Adrenal gland (tissue), 12 donors: ENCODE data around the gene TNS1. TPM values are rescaled to one million over a fixed set of nuclear protein-coding genes. Genes with fewer than 3 reads are reported as not detected.
A peak's percentile ranks its signal among the peaks of the same experiment; 100 is the strongest.

Experiments used
- DNase-seq, 7 donors: peaks; one replicate each; pipeline ENCODE4 v3.0.0-alpha.2; 2019 to 2020
- H3K27ac ChIP-seq, 5 donors: fragments of 200-600 bp; sonication (generic) in 4 of 5; 1 replicate in 3 of 5; 2 replicates in 2 of 5; pipeline versions ENCODE4 v1.5.1 to v1.8.0; 2016 to 2020; ENCODE audit warnings: mild to moderate bottlenecking in 1 of 5
- H3K27me3 ChIP-seq: fragments of 200-600 bp; 2 replicates; pipeline ENCODE4 v1.8.0; 2021
- H3K36me3 ChIP-seq, 2 donors: fragments of 200-600 bp; replicated peaks in 1 of 2; 1 replicate in 1 of 2; 2 replicates in 1 of 2; pipeline versions ENCODE4 v1.5.1 to v1.8.0; 2018 to 2022
- H3K4me1 ChIP-seq, 2 donors: fragments of 200-600 bp; replicated peaks in 1 of 2; 1 replicate in 1 of 2; 2 replicates in 1 of 2; pipeline versions ENCODE4 v1.5.1 to v1.8.0; 2018 to 2021
- H3K4me3 ChIP-seq, 4 donors: fragments of 200-600 bp; sonication (generic) in 3 of 4; one replicate each; pipeline ENCODE4 v1.5.1; 2016 to 2018
- H3K9me3 ChIP-seq, 3 donors: fragments of 200-600 bp; sonication (generic) in 1 of 3; replicated peaks in 1 of 3; 1 replicate in 2 of 3; 2 replicates in 1 of 3; pipeline versions ENCODE4 v1.5.1 to v1.8.0; 2016 to 2021
- POLR2A ChIP-seq, 2 donors: fragments of 450-650 bp; IDR thresholded peaks; one replicate each; pipeline ENCODE4 v1.6.1; 2017; ENCODE audit warnings: antibody characterized with exemption in 2 of 2, mild to moderate bottlenecking in 2 of 2, moderate library complexity in 1 of 2
- WGBS, 4 donors: extraction: QIAGEN DNeasy Blood & Tissue Kit in 2 of 4; methylation state at CpG; one replicate each; pipeline versions ENCODE4 v1.1.5 to v1.1.7; 2013 to 2017; 5-methylcytosine and 5-hydroxymethylcytosine counted together
- intact Hi-C, 2 donors: fragments of 100-400 bp; cut with DNase I; formaldehyde crosslinking; loops; one replicate each; pipeline versions ENCODE4 v1.14.1 to v1.15.0; 2022 to 2023
- polyA plus RNA-seq, 3 donors: library from polyadenylated mRNA; stranded (reverse); fragments of 200-250 nt in 2 of 3; fragments of 350-450 nt in 1 of 3; fragmentation: Illumina TruSeq in 1 of 3; extraction: RNeasy Lipid Tissue Mini Kit (QIAGEN cat#74804) in 1 of 3; gene quantifications; one replicate each; pipeline ENCODE4 v1.2.3, GENCODE V29; 2013 to 2014
- total RNA-seq, 9 donors: library from RNA; depleted of rRNA in 4 of 9; stranded (reverse); fragments of >200 nt in 4 of 9; fragments of 120-200 nt in 1 of 9; fragmentation: NEBNext Ultra II Directional in 1 of 9; extraction: Animal tissue kit (Norgen Biotek cat#: 25700) in 1 of 9; gene quantifications; one replicate each; pipeline versions ENCODE4 v1.1.0 to v1.2.4, GENCODE V29; 2013 to 2023
- TF ChIP-seq, protein P1 (sequence below), 6 experiments: fragments of 450-650 bp in 4 of 6; fragments of 200-600 bp in 2 of 6; sonication (generic) in 1 of 6; IDR thresholded peaks; 1 replicate in 5 of 6; 2 replicates in 1 of 6; pipeline versions ENCODE4 v1.5.1 to v1.8.0; 2016 to 2021; ENCODE audit warnings: antibody characterized with exemption in 6 of 6, mild to moderate bottlenecking in 2 of 6, moderate library complexity in 1 of 6
- donor health status: healthy with polysubstance abuse.
- donor health status: Bipolar disorder and iron deficiency.
- donor health status: DM: yes; HTN: yes; CAD: no.
- donor health status: DM: no; HTN: no; CAD: no.
- donor health status: DM: no; HTN: no; CAD: no.
- donor health status: DM: yes; HTN: yes; CAD: no.

TNS1 gene
- total and polyA plus RNA-seq, 12 donors: 34.1 to 341 (median 252) TPM

DNA sequence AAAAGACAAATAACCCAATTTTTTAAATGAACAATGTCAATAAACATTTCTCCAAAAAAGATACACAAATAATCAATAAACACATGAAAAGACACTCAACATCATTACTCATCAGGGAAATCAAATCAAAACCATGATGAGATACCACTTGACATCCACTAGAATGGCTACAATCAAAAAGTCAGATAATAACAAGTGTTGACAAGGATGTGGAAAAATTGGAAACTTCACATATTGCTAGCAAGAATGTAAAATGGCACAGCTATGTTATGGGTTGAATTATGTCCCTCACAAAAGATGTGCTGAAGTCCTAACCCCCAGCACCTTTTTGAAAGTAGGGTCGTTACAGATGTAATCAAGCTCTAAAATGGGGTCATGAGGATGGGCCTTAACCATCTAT lies 33.2 kb downstream of the TNS1 start:
- intact Hi-C loops: no loop called here
- peak overlapping the region in 2 of 5 donors; percentile 15 to 35 for H3K27ac ChIP-seq

DNA sequence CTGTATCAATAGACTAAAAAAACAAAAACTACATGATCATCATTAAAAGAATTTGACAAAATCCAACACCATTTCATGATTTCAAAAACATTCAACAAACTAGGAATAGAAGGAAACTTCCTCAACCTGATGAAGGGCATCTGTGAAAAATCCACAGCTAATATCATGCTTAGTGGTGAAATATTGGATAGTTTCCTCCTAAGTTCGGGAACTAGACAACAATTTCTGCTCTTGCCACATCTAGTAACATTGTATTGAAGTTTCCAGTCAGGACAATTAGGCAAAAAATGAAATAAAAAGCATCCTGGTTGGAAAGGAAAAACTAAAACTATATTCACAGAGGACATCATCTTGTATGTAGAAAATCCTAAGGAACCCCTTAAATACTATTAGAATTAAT lies 34.8 kb downstream of the TNS1 start:
- 0 to 61% (median 30%) methylated on average over 1 of the region's 1 CpG for WGBS, 4 donors
- TF ChIP-seq POLR2A (IDR thresholded peaks at IDR 0.05): no peak
- TF ChIP-seq, protein P1, sequence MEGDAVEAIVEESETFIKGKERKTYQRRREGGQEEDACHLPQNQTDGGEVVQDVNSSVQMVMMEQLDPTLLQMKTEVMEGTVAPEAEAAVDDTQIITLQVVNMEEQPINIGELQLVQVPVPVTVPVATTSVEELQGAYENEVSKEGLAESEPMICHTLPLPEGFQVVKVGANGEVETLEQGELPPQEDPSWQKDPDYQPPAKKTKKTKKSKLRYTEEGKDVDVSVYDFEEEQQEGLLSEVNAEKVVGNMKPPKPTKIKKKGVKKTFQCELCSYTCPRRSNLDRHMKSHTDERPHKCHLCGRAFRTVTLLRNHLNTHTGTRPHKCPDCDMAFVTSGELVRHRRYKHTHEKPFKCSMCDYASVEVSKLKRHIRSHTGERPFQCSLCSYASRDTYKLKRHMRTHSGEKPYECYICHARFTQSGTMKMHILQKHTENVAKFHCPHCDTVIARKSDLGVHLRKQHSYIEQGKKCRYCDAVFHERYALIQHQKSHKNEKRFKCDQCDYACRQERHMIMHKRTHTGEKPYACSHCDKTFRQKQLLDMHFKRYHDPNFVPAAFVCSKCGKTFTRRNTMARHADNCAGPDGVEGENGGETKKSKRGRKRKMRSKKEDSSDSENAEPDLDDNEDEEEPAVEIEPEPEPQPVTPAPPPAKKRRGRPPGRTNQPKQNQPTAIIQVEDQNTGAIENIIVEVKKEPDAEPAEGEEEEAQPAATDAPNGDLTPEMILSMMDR (IDR thresholded peaks at IDR 0.05): no peak
- no peak overlapping the region for H3K4me3 ChIP-seq
- peaks cover 32 to 68% of the 10 kb centered on the region in 2 donors for H3K4me1 ChIP-seq
- H3K36me3 ChIP-seq: peaks cover 0 to 5% of the 10 kb centered on the region in 2 donors
- peak overlapping the region in 1 of 5 donors; percentile 42 for H3K27ac ChIP-seq
- DNase-seq: no peak
- H3K27me3 ChIP-seq: no peaks in the 10 kb centered on the region
- no peaks in the 10 kb centered on the region for H3K9me3 ChIP-seq
- intact Hi-C loops: no loop called here

More for the DNA sequence above, 33.2 kb downstream of the TNS1 start:
- 83 to 93% (median 88%) methylated on average over 1 of the region's 1 CpG for WGBS, 4 donors
- no peak for DNase-seq
- Histone ChIP-seq H3K9me3 (no peaks in the 10 kb centered on the region), H3K4me1 (peaks cover 25 to 71% of the 10 kb centered on the region in 2 donors), H3K4me3 (no peak overlapping the region), H3K27me3 (no peaks in the 10 kb centered on the region), H3K36me3 (peaks cover 0 to 5% of the 10 kb centered on the region in 2 donors)
- TF ChIP-seq, protein P1 (IDR thresholded peaks at IDR 0.05): no peak
- TF ChIP-seq POLR2A (IDR thresholded peaks at IDR 0.05): no peak

DNA sequence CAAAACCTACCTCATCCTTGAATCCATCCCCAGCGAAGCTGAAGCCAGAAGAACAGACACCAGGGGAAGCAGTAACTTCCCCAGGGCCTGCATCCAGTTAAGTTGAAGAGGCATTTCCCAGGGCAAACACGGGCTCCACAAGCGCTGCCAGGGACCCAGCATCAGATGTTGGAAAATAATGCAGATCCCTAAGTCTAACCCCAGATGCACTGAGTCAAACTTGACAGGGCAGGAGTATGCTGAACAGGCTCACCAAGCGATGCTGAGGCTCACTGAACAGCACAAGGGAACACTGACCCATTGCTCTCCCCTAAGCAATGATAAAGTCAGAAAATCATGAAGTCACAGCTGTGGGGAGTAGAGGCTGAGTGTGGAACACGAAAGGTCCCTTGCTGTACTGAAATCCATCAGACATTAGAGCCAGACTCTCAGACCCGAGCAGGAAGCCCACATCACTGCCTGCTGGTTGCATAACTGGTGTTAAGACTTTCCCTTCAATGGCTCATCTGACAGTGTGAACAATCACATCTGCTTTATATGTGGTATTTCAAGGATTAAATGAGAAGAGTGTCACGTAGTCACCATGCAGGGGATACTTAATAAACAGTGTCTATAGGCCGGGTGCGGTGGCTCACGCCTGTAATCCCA lies 36.2 kb downstream of the TNS1 start:
- intact Hi-C loops: no loop called here
- H3K4me3 ChIP-seq: no peak overlapping the region
- H3K9me3 ChIP-seq: no peaks in the 10 kb centered on the region
- TF ChIP-seq, protein P1 (IDR thresholded peaks at IDR 0.05): no peak
- TF ChIP-seq POLR2A (IDR thresholded peaks at IDR 0.05): no peak
- H3K36me3 ChIP-seq: no peaks in the 10 kb centered on the region
- H3K27me3 ChIP-seq: no peaks in the 10 kb centered on the region
- WGBS, 4 donors: 70 to 79% (median 76%) methylated on average over 10 of the region's 10 CpGs
- peaks cover 32 to 56% of the 10 kb centered on the region in 2 donors for H3K4me1 ChIP-seq
- H3K27ac ChIP-seq: peak overlapping the region in 3 of 5 donors; percentile 4 to 88 (median 68)
- DNase-seq: peak in 2 of 7 donors; percentile 13 to 23

DNA sequence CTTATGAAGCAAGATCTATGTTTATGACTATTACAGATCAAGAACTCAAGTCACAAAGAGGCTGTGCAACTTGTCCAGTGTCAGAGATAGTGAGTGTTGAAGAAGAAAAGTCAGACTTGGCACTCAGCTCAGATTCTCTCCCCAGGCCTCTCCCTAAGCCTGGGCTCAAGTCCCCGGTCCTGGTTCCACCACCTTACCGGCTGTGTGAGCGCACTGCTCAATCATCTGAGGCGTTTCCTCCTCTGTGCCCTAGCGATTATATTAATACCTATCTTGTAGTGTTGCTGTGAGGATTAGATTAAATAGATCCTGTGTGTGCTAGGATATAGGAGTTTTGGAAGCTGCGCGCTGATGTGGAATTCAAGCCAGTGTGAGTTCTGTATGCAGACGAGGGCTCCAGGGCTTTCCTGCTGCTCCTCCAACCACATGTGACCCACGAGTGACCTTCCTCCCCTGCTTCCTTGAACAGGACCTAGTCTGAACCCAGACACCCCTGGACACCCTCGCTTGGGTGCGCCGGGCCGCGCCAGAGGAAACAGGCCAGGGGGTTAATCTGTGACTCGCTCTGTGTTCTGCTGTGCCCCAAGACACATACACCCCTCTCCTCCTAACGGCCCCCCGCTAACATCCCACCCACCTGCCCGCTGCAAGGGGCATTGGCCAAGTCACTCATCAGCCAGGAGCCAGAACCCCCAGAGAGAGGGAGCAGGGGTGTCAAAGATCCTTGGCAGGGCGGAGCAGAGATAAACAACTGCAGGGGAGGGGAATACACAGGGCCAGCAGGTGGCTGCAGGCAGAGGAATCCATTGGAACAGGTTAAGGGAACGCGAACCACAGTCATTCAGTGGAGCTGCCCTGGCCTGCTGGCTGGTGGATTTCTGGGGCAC lies 38.3 kb downstream of the TNS1 start:
- no peak overlapping the region for H3K4me3 ChIP-seq

More for the DNA sequence above, 38.3 kb downstream of the TNS1 start:
- peak in 2 of 7 donors; percentile 23 to 40 for DNase-seq
- intact Hi-C loops: no loop called here
- 53 to 76% (median 58%) methylated on average over 9 to 21 of the region's 21 CpGs for WGBS, 4 donors
- peak overlapping the region in 4 of 5 donors; percentile 25 to 88 (median 55) for H3K27ac ChIP-seq
- H3K27me3 ChIP-seq: no peaks in the 10 kb centered on the region
- H3K9me3 ChIP-seq: no peaks in the 10 kb centered on the region
- no peaks in the 10 kb centered on the region for H3K36me3 ChIP-seq
- peaks cover 34 to 67% of the 10 kb centered on the region in 2 donors for H3K4me1 ChIP-seq
- TF ChIP-seq, protein P1 (IDR thresholded peaks at IDR 0.05): no peak
- TF ChIP-seq POLR2A (IDR thresholded peaks at IDR 0.05): no peak
